ENCODE data around the gene PLEKHH1.
"Not testable (repeated sequence)": the region's sequence is repeated elsewhere in the genome, so short reads cannot be mapped to it uniquely, and the experiment has no call there.

DNA sequence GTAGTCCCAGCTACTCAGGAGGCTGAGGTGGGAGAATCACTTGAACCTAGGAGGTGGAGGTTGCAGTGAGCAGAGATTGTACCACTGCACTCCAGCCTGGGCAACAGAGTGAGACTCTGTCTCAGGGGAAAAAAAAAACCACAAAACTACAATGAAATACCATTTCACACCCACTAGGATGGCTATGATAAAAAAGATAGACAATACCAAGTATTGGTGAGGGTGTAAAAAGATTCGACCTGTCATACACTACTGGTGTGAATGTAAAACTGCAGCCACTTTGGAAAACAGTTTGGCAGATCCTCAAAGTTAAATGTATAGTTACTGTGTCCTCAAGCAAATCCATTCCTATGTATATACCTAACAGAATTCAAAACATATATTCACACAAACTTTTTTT is 93.0 kb downstream of the PLEKHH1 start:
- not testable (repeated sequence) for TF ChIP-seq CTCF, POLR2A (IDR thresholded peaks at IDR 0.05)
